Keratinocyte (primary cell): ENCODE measurements around the gene DOCK1. TPM values are rescaled to one million over a fixed set of nuclear protein-coding genes. Genes with fewer than 3 reads are reported as not detected.

ENCODE experiments used
- DNase-seq: peaks from one replicate; pipeline ENCODE4 v3.0.0-alpha.2; 2011; ENCODE audit warnings: low read depth, missing footprints, low spot score
- FAIRE-seq: peaks from 2 replicates; lab custom pipeline; 2011; peaks lifted over from hg19 to GRCh38; lab: Jason Lieb, UNC
- H2AFZ ChIP-seq: 2 replicates; pipeline ENCODE4 v1.6.0; 2012; ENCODE audit warnings: low read length, control low read depth, inconsistent platforms; ENCODE audit not compliant: control insufficient read depth
- H3K27ac ChIP-seq: 2 replicates; pipeline ENCODE4 v1.5.1; 2011; ENCODE audit warnings: low read length; ENCODE audit not compliant: control insufficient read depth, insufficient read depth
- H3K27me3 ChIP-seq: 3 replicates; pipeline ENCODE4 v1.6.0; 2011; ENCODE audit warnings: low read length; ENCODE audit not compliant: control insufficient read depth, insufficient read depth; ENCODE audit errors: extremely low read depth
- H3K36me3 ChIP-seq, 2 experiments: 2 replicates in 1 of 2; 3 replicates in 1 of 2; pipeline ENCODE4 v1.5.1; 2011; ENCODE audit warnings: low read length in 2 of 2, mild to moderate bottlenecking in 1 of 2; ENCODE audit not compliant: control insufficient read depth in 2 of 2, insufficient read depth in 2 of 2; ENCODE audit errors: extremely low read depth in 1 of 2
- H3K4me1 ChIP-seq: 3 replicates; pipeline ENCODE4 v1.5.1; 2011; ENCODE audit warnings: low read length; ENCODE audit not compliant: control insufficient read depth, insufficient read depth; ENCODE audit errors: extremely low read depth
- H3K4me2 ChIP-seq: 3 replicates; pipeline ENCODE4 v1.6.0; 2011; ENCODE audit warnings: low read depth, low read length; ENCODE audit not compliant: control insufficient read depth, insufficient read depth; ENCODE audit errors: extremely low read depth
- H3K4me3 ChIP-seq, 3 experiments: fragments of 200-600 bp in 1 of 3; sonication (generic) in 1 of 3; 2 replicates in 2 of 3; 3 replicates in 1 of 3; pipeline ENCODE4 v1.5.1; 2011 to 2016; ENCODE audit warnings: low read length in 3 of 3, mild to moderate bottlenecking in 3 of 3, control low read depth in 2 of 3, inconsistent platforms in 1 of 3, low read depth in 1 of 3, mixed read lengths in 1 of 3, mixed run types in 1 of 3, moderate library complexity in 1 of 3; ENCODE audit not compliant: control insufficient read depth in 2 of 3, insufficient read depth in 2 of 3; ENCODE audit errors: extremely low read depth in 1 of 3
- H3K79me2 ChIP-seq: 2 replicates; pipeline ENCODE4 v1.6.0; 2012; ENCODE audit warnings: low read length; ENCODE audit not compliant: control insufficient read depth, insufficient read depth
- H3K9ac ChIP-seq: 3 replicates; pipeline ENCODE4 v1.6.0; 2011; ENCODE audit warnings: low read length; ENCODE audit not compliant: control insufficient read depth, insufficient read depth; ENCODE audit errors: extremely low read depth
- H3K9me1 ChIP-seq: 3 replicates; pipeline ENCODE4 v1.6.0; 2011; ENCODE audit warnings: low read length; ENCODE audit not compliant: control insufficient read depth, insufficient read depth; ENCODE audit errors: extremely low read depth
- H3K9me3 ChIP-seq: 2 replicates; pipeline ENCODE4 v1.5.1; 2012; ENCODE audit warnings: low read depth, low read length; ENCODE audit not compliant: control insufficient read depth
- H4K20me1 ChIP-seq: 3 replicates; pipeline ENCODE4 v1.6.0; 2011; ENCODE audit warnings: low read length; ENCODE audit not compliant: control insufficient read depth, insufficient read depth; ENCODE audit errors: extremely low read depth
- EZH2 ChIP-seq: IDR thresholded peaks from one replicate; pipeline ENCODE4 v1.6.1; 2012; ENCODE audit warnings: inconsistent platforms, mild to moderate bottlenecking, low read length, moderate library complexity
- dilution Hi-C: fragments of 300-500 bp; cut with MboI; formaldehyde crosslinking; loops from one replicate; pipeline ENCODE4 v1.7.0; 2020; ENCODE audit warnings: low sequenced_read_pairs; ENCODE audit not compliant: extremely low pct_ligation_motif_present
- polyA plus RNA-seq, 5 experiments: library from polyadenylated mRNA; depleted of rRNA in 3 of 5; stranded (reverse) in 3 of 5; stranded (forward) in 1 of 5; unstranded in 1 of 5; fragments of >200 nt; gene quantifications; 1 replicate in 1 of 5; 2 replicates in 3 of 5; 3 replicates in 1 of 5; pipeline versions ENCODE4 v1.2.1 to v1.2.3, GENCODE V29; 2011 to 2012; ENCODE audit warnings: missing spikeins in 2 of 5, low read depth in 1 of 5, low replicate concordance in 1 of 5
- TF ChIP-seq, protein P1 (sequence below), 3 experiments: IDR thresholded peaks in 1 of 3; conservative IDR thresholded peaks in 1 of 3; optimal IDR thresholded peaks in 1 of 3; 2 replicates in 2 of 3; 3 replicates in 1 of 3; pipeline versions ENCODE3 to v1.5.1; 2011; ENCODE audit warnings: low read length in 3 of 3, mild to moderate bottlenecking in 3 of 3, moderate library complexity in 2 of 3, control low read depth in 1 of 3, inconsistent platforms in 1 of 3; ENCODE audit not compliant: insufficient read depth in 2 of 3; ENCODE audit errors: extremely low read depth in 1 of 3

DOCK1 gene
- polyA plus RNA-seq, 1 donor (not counting 4 experiments of a cell fraction or from before 2014, with no cell fraction given) = 15.7 TPM

DNA sequence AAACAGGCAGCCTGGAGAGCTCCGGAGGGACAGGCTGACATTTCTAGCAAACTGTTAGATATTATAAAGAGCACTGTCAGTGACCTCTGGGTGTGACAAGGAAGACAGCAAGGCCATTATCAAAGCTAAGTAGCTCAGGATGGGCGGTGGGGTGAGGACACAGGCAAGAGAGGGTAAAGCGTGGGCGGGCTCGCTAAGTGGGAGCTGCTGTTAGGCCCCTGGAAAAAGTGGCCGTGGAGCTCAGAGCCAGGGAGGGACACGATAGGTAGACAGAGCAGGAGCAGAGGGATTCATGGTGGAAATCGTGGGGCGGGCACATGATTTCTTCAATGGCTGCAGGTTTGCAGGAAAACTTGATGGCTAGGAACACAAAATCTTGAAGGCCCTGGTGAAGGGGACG lies 592.5 kb downstream of the DOCK1 start:
- no peaks in the 10 kb centered on the region for H3K27me3 ChIP-seq

DNA sequence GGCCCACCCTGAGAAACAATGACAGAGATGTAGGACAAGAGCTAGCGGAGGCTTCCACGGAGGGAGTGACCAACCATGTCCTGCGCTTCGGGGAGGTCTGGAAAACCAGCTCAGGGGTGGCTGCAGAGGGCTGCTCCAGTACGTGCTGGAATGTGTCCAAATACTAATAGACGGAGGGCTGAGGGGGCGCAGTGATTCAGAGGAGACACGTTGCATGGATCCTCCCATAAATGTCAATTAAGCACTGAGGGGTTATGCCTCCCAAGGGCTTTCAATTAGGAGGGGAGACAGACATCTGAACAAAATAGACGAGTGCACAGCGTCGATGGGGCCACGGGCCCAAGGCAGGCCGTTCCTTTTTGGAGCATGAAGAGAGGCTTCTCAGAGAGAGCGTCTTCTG lies 592.9 kb downstream of the DOCK1 start:
- no peak for FAIRE-seq
- Histone ChIP-seq H3K79me2 (no peaks in the 10 kb centered on the region), H4K20me1 (no peaks in the 10 kb centered on the region), H3K27ac (no peak overlapping the region), H3K4me2 (no peak overlapping the region), H2AFZ (no peak overlapping the region), H3K9ac (no peak overlapping the region), H3K9me1 (no peaks in the 10 kb centered on the region), H3K27me3 (no peaks in the 10 kb centered on the region), H3K4me1 (no peaks in the 10 kb centered on the region), H3K36me3 (no peaks in the 10 kb centered on the region), H3K4me3 (no peak overlapping the region), H3K9me3 (no peaks in the 10 kb centered on the region)
- DNase-seq = no peak
- dilution Hi-C loops = no loop called here
- TF ChIP-seq, protein P1, sequence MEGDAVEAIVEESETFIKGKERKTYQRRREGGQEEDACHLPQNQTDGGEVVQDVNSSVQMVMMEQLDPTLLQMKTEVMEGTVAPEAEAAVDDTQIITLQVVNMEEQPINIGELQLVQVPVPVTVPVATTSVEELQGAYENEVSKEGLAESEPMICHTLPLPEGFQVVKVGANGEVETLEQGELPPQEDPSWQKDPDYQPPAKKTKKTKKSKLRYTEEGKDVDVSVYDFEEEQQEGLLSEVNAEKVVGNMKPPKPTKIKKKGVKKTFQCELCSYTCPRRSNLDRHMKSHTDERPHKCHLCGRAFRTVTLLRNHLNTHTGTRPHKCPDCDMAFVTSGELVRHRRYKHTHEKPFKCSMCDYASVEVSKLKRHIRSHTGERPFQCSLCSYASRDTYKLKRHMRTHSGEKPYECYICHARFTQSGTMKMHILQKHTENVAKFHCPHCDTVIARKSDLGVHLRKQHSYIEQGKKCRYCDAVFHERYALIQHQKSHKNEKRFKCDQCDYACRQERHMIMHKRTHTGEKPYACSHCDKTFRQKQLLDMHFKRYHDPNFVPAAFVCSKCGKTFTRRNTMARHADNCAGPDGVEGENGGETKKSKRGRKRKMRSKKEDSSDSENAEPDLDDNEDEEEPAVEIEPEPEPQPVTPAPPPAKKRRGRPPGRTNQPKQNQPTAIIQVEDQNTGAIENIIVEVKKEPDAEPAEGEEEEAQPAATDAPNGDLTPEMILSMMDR (optimal IDR thresholded peaks at IDR 0.05 in 1 of 3, IDR thresholded peaks at IDR 0.05 in 1 of 3, conservative IDR thresholded peaks at IDR 0.05 in 1 of 3; ENCODE audit: extremely low read depth in 1 of 3, insufficient read depth in 2 of 3, low read length in 3 of 3) = no peak
- no peak for TF ChIP-seq EZH2

More for the DNA sequence above, 592.5 kb downstream of the DOCK1 start:
- TF ChIP-seq, protein P1 (optimal IDR thresholded peaks at IDR 0.05 in 1 of 3, IDR thresholded peaks at IDR 0.05 in 1 of 3, conservative IDR thresholded peaks at IDR 0.05 in 1 of 3; ENCODE audit: extremely low read depth in 1 of 3, insufficient read depth in 2 of 3, low read length in 3 of 3) = no peak
- TF ChIP-seq EZH2 = no peak
- H3K27ac ChIP-seq = no peak overlapping the region
- no peaks in the 10 kb centered on the region for H3K4me1 ChIP-seq
- no peaks in the 10 kb centered on the region for H3K79me2 ChIP-seq
- FAIRE-seq (no peak), DNase-seq (no peak)
- dilution Hi-C loops = no loop called here
- H2AFZ ChIP-seq = no peak overlapping the region
- no peak overlapping the region for H3K9ac ChIP-seq
- no peaks in the 10 kb centered on the region for H3K36me3 ChIP-seq
- H3K9me1 ChIP-seq = no peaks in the 10 kb centered on the region
- no peak overlapping the region for H3K4me3 ChIP-seq
- H3K4me2 ChIP-seq = no peak overlapping the region
- no peaks in the 10 kb centered on the region for H3K9me3 ChIP-seq
- H4K20me1 ChIP-seq = no peaks in the 10 kb centered on the region
